NCI-H1092 treated with DMSO at 0.1 percent for 48 hours (cell line): ENCODE results near the gene CCDC50.

ENCODE experiments used
- DNase-seq: peaks from one replicate; lab custom pipeline; 2025; lab: John Stamatoyannopoulos, UW

Gene CCDC50

GRCh38 chr3:191320316-191320715, 8.9 kb upstream of the CCDC50 start:
- no peak for DNase-seq

GRCh38 chr3:191321019-191321767, 8.0 kb upstream of the CCDC50 start:
- DNase-seq, result no peak

DNA sequence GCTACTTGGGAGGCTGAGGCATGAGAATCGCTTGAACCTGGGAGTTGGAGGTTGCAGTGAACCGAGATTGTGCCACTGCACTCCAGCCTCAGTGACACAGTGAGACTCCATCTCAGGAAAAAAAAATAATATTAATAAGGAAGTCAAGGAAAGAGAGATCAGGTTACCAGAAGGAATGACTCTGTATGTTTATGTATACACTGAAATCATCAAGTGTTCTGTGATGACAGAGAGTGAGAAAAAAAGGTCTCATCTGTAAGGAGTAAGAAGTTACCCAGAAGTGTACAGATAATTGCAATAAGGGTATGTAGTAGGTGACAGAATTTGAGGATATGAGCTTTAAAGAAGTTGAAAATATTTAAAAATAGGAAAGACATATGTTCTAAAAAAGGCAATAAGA, 4.3 kb upstream of the CCDC50 start:
- DNase-seq, result no peak

DNA sequence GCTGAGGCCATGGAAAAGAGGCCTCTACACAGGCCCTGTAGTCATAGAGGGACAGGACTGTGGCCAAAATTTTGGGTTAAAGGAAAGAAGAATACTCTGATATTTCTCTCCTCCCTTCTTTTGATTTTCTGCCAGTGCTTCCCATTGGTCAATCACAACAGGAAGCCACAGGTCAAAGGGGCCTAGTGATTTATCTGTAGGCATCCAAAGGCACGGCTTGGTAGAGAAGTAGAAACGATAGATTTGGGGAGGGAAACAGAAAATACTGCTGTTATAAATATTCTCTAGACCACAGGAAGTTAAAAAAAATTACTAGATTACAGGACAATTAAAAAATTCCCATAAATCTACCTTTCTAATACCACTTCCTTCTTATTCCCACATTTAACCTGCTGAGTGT, 1.7 kb upstream of the CCDC50 start:
- no peak for DNase-seq

DNA sequence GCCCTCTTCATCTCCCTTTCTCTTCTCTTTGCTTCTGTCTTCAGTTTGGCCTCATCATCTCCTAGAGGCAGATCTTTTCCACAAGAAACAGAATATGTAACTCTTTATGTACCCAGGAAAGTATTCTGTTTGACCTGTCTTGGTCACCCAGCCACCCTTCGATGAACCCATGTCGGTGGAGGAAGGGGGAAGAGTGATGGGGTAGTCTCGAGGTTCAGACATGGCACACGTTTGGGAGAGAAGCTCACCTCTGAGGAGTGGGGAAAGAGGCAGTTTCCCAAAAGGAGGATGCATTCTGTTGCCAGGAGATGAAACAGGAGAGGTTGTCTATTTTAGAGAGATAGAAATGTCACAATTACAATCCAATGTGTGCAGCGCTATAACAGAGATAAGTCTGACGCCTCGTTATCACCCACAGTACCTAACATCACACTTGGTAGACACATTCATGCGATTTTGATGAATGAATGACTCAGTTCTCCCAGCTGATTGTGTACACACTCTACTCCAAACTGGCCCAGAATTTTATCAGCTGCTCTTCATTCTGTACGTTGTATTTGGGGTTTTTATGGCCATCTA, 722 bp upstream of the CCDC50 start:
- no peak for DNase-seq

GRCh38 chr3:191329654-191330529, 698 bp downstream of the CCDC50 start, which contains the start of gene UTS2B:
TSS of gene UTS2B (minus strand) at chr3:191330526. CDS start at chr3:191282189, 48,337 bp downstream.
- peak; percentile 41 for DNase-seq

DNA sequence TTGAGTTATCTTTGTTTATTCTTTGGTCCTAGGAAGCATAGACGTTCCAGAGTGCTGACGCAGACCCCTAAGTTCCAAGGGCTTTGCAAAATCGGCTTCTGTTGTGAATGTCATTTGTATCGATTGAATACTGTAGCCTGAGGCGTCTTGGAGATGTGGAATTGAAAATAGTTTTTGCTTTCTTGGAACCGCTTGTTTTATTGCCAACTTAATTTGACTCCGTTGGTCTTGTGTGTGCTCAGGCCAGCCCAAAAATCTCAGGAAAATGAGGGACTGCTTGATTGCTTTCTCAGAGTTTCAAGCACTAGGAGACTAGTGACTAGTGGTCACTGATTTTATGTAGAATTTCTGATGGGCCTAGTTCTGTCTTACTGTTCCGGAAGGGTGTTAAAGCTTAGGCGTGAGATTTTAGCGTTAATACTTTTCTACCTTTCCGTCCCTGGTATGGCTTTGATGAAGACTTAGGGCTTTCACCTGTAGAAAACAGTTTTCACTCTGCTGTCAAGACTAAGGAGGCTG, 1.4 kb downstream of the CCDC50 start:
- no peak for DNase-seq

DNA sequence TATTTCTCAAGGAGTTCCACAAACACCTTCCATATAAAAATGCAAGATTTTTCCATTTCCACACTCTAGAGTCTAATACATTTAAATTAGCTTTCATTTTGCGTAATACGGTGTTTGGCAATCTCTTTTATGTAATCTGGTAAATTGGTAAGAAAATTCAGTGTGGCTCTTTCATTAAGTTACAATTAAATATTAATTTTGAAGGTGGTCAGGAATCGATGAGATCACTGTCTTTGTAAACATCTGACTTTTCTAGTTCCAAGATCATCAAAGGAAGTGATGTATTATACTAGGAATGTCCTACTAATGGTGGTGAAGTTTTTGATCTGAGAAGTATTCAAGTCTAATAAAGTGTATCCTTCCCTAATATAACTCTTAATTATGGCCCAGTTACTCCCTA, 2.2 kb downstream of the CCDC50 start:
- DNase-seq, result no peak

- DNase-seq, result no peak
Observed at GRCh38 chr3:191333298-191333880, 4.2 kb downstream of the CCDC50 start.

DNA sequence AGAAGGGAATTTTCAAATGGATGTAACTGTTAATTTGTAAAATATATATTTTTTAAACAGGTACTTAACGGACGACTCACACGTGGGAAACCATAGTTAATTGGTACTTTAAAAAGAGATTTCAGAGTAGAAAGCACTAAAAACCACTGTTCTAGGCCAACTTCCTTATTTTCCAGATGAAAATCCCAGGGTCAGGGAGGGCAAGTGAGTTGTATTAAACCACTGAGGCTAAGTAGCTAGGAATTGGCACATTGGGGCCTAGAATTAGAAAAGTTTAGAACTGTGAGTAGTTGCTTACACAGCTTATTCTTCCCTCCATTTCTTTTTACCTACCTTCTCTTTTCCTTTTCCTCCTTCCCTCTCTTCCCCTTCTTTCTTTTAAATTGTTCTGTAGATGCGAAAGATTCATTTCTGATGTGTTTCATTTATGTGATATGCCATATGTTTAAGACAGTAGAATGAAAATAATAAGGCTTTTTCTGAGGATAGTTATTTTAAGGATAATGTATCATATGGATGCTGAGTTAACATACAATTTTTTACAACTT, 5.2 kb downstream of the CCDC50 start:
- DNase-seq, result no peak

GRCh38 chr3:191336833-191337232, 7.6 kb downstream of the CCDC50 start:
- no peak for DNase-seq

DNA sequence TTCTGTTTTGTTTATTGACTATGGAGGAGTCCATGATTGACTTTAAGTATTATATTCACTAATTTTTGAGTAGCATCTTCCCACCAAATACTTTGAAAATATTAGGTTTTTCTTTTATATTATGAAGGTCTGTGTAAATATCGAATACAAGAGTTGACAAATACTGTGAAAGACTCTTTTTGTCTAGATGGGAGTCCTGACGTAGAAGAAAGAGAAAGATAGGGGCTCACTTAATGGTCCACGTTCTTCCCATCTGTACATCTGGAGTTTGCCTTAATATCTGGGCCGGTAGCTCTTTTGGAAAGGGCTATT, 8.9 kb downstream of the CCDC50 start:
- DNase-seq, result no peak

DNA sequence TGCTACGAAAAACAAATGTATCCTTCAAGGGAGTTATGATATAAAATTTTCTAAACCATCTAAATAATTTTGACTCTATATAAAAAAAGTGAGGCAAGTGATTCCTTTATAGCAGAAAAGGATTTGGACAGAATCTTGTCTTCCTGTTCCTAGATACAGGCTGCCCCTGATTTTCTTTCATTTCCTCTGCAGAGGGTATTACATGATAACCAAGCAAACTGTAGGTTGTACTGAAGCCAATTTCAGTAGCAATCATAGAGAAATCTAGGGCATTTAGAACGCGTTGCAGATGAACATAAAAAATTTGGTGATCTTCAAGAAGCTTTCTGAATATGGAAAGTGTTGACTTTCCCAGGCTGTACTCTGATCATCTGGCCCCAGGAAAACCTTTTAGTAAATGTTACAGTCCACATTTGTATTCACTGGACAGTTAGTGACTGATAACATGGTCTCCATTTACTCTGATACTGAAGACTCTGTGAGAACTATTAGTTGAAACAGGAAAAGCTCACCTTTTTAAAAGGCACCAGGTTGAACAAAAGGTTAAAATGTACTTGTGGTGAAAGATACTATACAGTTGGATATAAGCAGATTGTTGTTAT, 10.2 kb downstream of the CCDC50 start:
- DNase-seq, result no peak

GRCh38 chr3:191340351-191340750, 11.2 kb downstream of the CCDC50 start:
- DNase-seq, result no peak

DNA sequence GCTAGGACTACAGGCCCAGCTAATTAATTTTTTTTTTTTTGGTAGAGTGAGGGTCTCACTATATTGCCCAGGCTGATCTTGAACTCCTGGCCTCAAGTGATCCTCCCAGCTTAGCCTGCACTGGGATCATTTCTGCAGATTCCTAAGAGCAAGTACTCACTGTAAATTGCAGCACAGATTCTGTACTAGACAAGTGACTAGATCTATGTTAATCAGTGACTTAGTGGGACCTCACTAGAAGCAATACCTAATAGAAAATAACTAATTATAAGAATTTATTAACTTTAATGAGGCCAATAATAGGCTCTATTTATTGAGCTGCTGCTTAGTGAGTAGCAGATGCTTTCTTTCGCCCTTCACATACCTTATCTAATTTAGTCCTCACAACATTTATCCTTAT, 11.8 kb downstream of the CCDC50 start:
- DNase-seq, result no peak

DNA sequence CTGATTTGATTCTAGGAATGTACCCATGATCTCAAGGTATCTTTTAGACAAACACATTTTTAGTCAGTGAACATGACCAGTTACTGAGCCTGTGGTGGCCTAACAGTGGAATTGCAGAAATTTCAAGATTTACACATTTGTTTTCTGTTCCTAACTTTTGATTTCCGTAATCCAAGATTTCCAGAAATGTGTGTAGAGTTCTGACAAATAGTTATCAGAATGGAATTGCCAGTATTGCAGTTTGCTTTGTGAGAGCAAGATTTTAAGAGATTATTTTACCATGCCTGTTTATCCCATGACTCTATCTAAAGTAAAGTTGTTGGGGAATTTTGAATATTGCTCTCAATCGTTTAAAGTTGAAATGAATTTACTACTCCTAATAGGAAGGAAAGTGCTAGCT, 12.8 kb downstream of the CCDC50 start:
- DNase-seq, result no peak

DNA sequence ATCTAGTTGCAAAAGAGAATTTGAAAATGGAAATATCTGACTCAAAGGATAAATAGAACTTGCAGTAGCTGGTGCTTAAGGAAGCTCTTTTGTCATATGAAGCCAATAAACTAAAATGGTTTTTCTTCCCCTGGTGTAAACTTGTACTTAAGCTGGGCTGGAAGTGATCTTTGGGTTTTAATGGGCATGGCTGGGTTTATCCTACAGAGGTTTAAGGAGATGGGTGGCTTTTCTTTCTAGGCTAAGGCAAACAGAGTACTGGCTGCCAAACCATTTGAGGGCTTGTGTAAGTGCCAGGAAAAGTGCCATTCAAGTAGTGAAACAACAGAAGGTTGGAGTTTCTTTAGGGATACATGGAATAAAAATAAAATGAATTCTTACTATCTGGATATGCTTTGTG, 13.2 kb downstream of the CCDC50 start:
- DNase-seq, result no peak

GRCh38 chr3:191343115-191343514, 13.9 kb downstream of the CCDC50 start:
- no peak for DNase-seq

- DNase-seq, result no peak
Observed at GRCh38 chr3:191343913-191344312, 14.7 kb downstream of the CCDC50 start.

DNA sequence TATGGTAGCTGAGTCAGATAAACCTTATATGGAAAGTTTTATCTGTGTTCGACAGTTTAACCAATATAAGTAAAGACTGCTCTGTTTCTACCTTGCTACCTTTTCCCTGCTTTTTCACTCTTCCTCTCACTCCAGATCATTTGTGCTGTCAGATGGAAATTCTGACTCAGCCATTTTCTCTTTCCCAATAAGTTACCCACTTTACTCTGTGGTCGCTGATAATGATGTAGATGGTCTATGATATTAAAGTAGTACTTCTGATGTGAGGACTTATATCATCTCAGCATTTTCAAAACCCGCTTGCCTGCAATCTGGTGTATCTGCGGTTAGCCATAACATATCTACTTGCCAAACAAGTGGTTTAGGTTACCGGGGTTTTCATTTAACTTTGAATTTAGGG, 16.1 kb downstream of the CCDC50 start:
- no peak for DNase-seq

GRCh38 chr3:191347228-191347627, 18.0 kb downstream of the CCDC50 start:
- DNase-seq, result no peak

GRCh38 chr3:191348098-191348497, 18.9 kb downstream of the CCDC50 start:
- no peak for DNase-seq
